GM19452 (cell line): ENCODE measurements around the gene TBX10.

ENCODE experiments used
- ATAC-seq: cut with Tn5 transposase; IDR thresholded peaks from one replicate; pipeline ENCODE4 v1.9.1; 2021; ENCODE audit not compliant: unreplicated experiment

TBX10 gene

GRCh38 chr11:67581469-67581868 lies 58.1 kb downstream of the TBX10 start:
- no peak for ATAC-seq
